Thyroid gland (tissue), 4 donors: Measurements from ENCODE around the gene STARD9.

ENCODE experiments used
- CTCF ChIP-seq, 6 experiments: fragments of 200-600 bp in 3 of 6; fragments of 450-650 bp in 3 of 6; sonication (generic) in 3 of 6; IDR thresholded peaks; one replicate each; pipeline ENCODE4 v1.5.1; 2016 to 2019; ENCODE audit warnings: antibody characterized with exemption in 6 of 6, mild to moderate bottlenecking in 2 of 6, inconsistent platforms in 1 of 6, moderate library complexity in 1 of 6
- POLR2A ChIP-seq, 2 donors: fragments of 450-650 bp; IDR thresholded peaks; one replicate each; pipeline ENCODE4 v1.6.1; 2017; ENCODE audit warnings: antibody characterized with exemption in 2 of 2, mild to moderate bottlenecking in 2 of 2, moderate library complexity in 1 of 2

GRCh38 chr15:42712584-42712983 is 137.2 kb downstream of the STARD9 start:
- TF ChIP-seq CTCF (IDR thresholded peaks at IDR 0.05): no peak
- no peak for TF ChIP-seq POLR2A (IDR thresholded peaks at IDR 0.05)
